WTC11 (cell line): Measurements from ENCODE around the gene AJM1. TPM values are rescaled to one million over a fixed set of nuclear protein-coding genes. Genes with fewer than 3 reads are reported as not detected.

Source experiments
- ATAC-seq: fragments of 200-7000 bp; cut with Tn5 transposase; 2 replicates; pipeline ENCODE4 v1.10.0; 2021; ENCODE audit warnings: mild to moderate bottlenecking, moderate library complexity
- CTCF ChIA-PET: fragments of 300-600 bp; sonication (Branson Sonifier 250); formaldehyde crosslinking; loops from one replicate; lab custom pipeline; 2021; ENCODE audit warnings: antibody characterized with exemption; lab: Charles Lee
- POLR2A ChIA-PET: fragments of 350-600 bp; sonication (Branson Sonifier 250); formaldehyde crosslinking; loops from one replicate; lab custom pipeline; 2021; ENCODE audit warnings: antibody characterized with exemption; lab: Charles Lee
- DNase-seq: peaks from one replicate; pipeline ENCODE4 v3.0.0; 2021; ENCODE audit warnings: low spot score
- H3K27ac Mint-ChIP-seq: 2 replicates; pipeline ENCODE4 v1.8.0; 2021; ENCODE audit warnings: mixed read lengths
- H3K27me3 Mint-ChIP-seq: 2 replicates; pipeline ENCODE4 v1.8.0; 2021; ENCODE audit warnings: low read depth, mild to moderate bottlenecking, moderate library complexity, mixed read lengths
- H3K36me3 Mint-ChIP-seq: 2 replicates; pipeline ENCODE4 v1.8.0; 2021; ENCODE audit warnings: mixed read lengths
- H3K4me1 Mint-ChIP-seq: 2 replicates; pipeline ENCODE4 v1.8.0; 2022; ENCODE audit warnings: mixed read lengths
- H3K4me3 Mint-ChIP-seq: 2 replicates; pipeline ENCODE4 v1.8.0; 2021; ENCODE audit warnings: mild to moderate bottlenecking, moderate library complexity, mixed read lengths
- H3K9me3 Mint-ChIP-seq: 2 replicates; pipeline ENCODE4 v1.8.0; 2021; ENCODE audit warnings: mixed read lengths
- AFF4 ChIP-seq: sonication (generic); formaldehyde crosslinking; IDR thresholded peaks from 2 replicates; pipeline ENCODE4 v1.8.1; 2023; ENCODE audit warnings: mild to moderate bottlenecking, missing genetic modification reagents, borderline replicate concordance
- AR ChIP-seq: fragments of 250-450 bp; sonication (Bioruptor Pico); IDR thresholded peaks from 2 replicates; pipeline ENCODE4 v1.9.0; 2021; ENCODE audit warnings: mild to moderate bottlenecking
- CREB1 ChIP-seq: sonication (generic); formaldehyde crosslinking; IDR thresholded peaks from 2 replicates; pipeline ENCODE4 v1.8.0; 2023; ENCODE audit warnings: mild to moderate bottlenecking, missing genetic modification reagents
- FOXK1 ChIP-seq: sonication (generic); formaldehyde crosslinking; IDR thresholded peaks from 2 replicates; pipeline ENCODE4 v1.8.0; 2022; ENCODE audit warnings: mild to moderate bottlenecking, moderate library complexity, missing genetic modification reagents
- HMGXB4 ChIP-seq: sonication (generic); formaldehyde crosslinking; IDR thresholded peaks from 2 replicates; pipeline ENCODE4 v1.8.1; 2023; ENCODE audit warnings: mild to moderate bottlenecking, moderate library complexity, missing genetic modification reagents
- NFATC4 ChIP-seq: fragments of 250-450 bp; sonication (Bioruptor Pico); IDR thresholded peaks from 2 replicates; pipeline ENCODE4 v1.9.0; 2021; ENCODE audit warnings: mild to moderate bottlenecking
- ZNF317 ChIP-seq: sonication (generic); formaldehyde crosslinking; IDR thresholded peaks from 2 replicates; pipeline ENCODE4 v1.8.1; 2023; ENCODE audit warnings: low read depth, mild to moderate bottlenecking, moderate library complexity, missing genetic modification reagents, borderline replicate concordance
- ZNF532 ChIP-seq: fragments of 250-450 bp; sonication (Bioruptor Pico); IDR thresholded peaks from 2 replicates; pipeline ENCODE4 v1.9.0; 2021; ENCODE audit warnings: mild to moderate bottlenecking, borderline replicate concordance
- total RNA-seq: library from RNA; stranded (reverse); gene quantifications from 3 replicates; pipeline ENCODE4 v1.2.3, GENCODE V29; 2021
- TF ChIP-seq, protein P1 (sequence below): sonication (generic); formaldehyde crosslinking; IDR thresholded peaks from 2 replicates; pipeline ENCODE4 v1.8.1; 2023; ENCODE audit warnings: mild to moderate bottlenecking, missing genetic modification reagents, moderate library complexity
- TF ChIP-seq, protein P2 (sequence below): sonication (generic); formaldehyde crosslinking; conservative IDR thresholded peaks from 2 replicates; pipeline ENCODE4 v1.8.1; 2022; ENCODE audit warnings: mild to moderate bottlenecking, missing genetic modification reagents
- TF ChIP-seq, protein P3 (sequence below): sonication (generic); formaldehyde crosslinking; IDR thresholded peaks from 2 replicates; pipeline ENCODE4 v1.8.1; 2022; ENCODE audit warnings: mild to moderate bottlenecking, moderate library complexity, missing genetic modification reagents
- TF ChIP-seq, protein P4 (sequence below): sonication (generic); formaldehyde crosslinking; IDR thresholded peaks from 2 replicates; pipeline ENCODE4 v1.8.1; 2023; ENCODE audit warnings: mild to moderate bottlenecking, missing genetic modification reagents

AJM1 gene
- total RNA-seq, 1 experiment from 2014 or later: 1.6 TPM

GRCh38 chr9:136826188-136826541 is 16.1 kb upstream of the AJM1 start (continued):
- TF ChIP-seq AFF4 (CRISPR knock-in tag): no peak
- TF ChIP-seq FOXK1 (CRISPR knock-in tag): no peak
- TF ChIP-seq, protein P1, sequence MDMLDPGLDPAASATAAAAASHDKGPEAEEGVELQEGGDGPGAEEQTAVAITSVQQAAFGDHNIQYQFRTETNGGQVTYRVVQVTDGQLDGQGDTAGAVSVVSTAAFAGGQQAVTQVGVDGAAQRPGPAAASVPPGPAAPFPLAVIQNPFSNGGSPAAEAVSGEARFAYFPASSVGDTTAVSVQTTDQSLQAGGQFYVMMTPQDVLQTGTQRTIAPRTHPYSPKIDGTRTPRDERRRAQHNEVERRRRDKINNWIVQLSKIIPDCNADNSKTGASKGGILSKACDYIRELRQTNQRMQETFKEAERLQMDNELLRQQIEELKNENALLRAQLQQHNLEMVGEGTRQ (CRISPR knock-in tag): no peak

GRCh38 chr9:136826703-136827582 is 15.3 kb upstream of the AJM1 start:
- Mint-ChIP-seq H3K27me3 (no peaks in the 10 kb centered on the region), H3K36me3 (peaks cover 23% of the 10 kb centered on the region), H3K9me3 (no peaks in the 10 kb centered on the region), H3K27ac (no peak overlapping the region)
- POLR2A ChIA-PET: no interaction called here
- TF ChIP-seq, protein P2, sequence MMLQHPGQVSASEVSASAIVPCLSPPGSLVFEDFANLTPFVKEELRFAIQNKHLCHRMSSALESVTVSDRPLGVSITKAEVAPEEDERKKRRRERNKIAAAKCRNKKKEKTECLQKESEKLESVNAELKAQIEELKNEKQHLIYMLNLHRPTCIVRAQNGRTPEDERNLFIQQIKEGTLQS (CRISPR knock-in tag): no peak
- TF ChIP-seq NFATC4 (CRISPR knock-in tag) (no peak), AR (no peak), CREB1 (CRISPR knock-in tag) (no peak), ZNF317 (CRISPR knock-in tag) (no peak)
- TF ChIP-seq, protein P3, sequence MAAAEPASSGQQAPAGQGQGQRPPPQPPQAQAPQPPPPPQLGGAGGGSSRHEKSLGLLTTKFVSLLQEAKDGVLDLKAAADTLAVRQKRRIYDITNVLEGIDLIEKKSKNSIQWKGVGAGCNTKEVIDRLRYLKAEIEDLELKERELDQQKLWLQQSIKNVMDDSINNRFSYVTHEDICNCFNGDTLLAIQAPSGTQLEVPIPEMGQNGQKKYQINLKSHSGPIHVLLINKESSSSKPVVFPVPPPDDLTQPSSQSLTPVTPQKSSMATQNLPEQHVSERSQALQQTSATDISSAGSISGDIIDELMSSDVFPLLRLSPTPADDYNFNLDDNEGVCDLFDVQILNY: no peak
- TF ChIP-seq, all 79 proteins: peak for 0
- no peak for ATAC-seq
- no peak overlapping the region for H3K4me3 Mint-ChIP-seq
- CTCF ChIA-PET: interaction anchor here (1.2 to 3.2 kb wide), 2 partner anchors 15 to 166 kb away, joined by 3 to 13 read pairs; partner anchors contain the start of gene AJM1
- no peak for DNase-seq
- H3K4me1 Mint-ChIP-seq: peaks cover 3% of the 10 kb centered on the region

DNA sequence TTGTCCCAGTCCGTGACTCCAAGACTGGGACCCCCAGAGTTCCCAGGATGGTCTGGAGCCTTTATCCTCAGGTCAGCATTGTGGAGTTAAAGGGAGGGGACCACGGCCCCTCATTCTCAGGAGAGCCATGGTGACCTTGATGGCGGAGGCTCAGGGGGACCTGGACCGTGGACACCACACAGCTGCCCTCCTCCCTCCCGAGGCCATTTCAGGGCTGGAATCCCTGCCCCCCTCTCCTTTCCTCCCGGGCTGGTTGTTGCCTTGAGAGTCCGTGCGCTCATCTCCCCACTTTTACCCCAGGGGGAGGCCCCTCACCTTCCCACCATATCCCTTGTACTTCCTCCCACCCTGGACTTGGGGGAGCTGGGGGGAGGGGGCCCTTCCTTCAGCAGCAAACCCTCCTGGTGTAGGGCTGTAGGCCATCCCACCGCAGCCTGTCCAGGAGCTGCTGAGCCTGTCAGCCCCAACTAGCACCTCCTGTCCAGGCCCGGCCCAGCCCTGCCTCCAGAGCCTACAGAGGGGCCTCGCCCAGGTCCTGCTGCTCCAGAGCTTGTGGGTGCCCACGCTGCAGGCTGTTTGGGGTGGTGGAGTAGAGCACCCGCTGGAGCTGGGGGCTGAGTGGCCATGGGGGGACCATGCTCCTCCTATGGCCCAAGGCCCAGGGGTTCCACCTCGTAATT is 14.3 kb upstream of the AJM1 start:
- no peak overlapping the region for H3K4me3 Mint-ChIP-seq
- ChIA-PET POLR2A (no interaction called here), CTCF (interaction anchor here (0.6 to 3.2 kb wide), 2 partner anchors 14 to 85 kb away, joined by 4 to 13 read pairs; partner anchors contain the start of gene AJM1)
- ATAC-seq (no peak), DNase-seq (no peak)
- H3K9me3 Mint-ChIP-seq: no peaks in the 10 kb centered on the region
- H3K27ac Mint-ChIP-seq: no peak overlapping the region
- no peaks in the 10 kb centered on the region for H3K27me3 Mint-ChIP-seq
- no peaks in the 10 kb centered on the region for H3K4me1 Mint-ChIP-seq
- H3K36me3 Mint-ChIP-seq: peaks cover 28% of the 10 kb centered on the region
- TF ChIP-seq ZNF532 (CRISPR knock-in tag): no peak
- TF ChIP-seq HMGXB4: no peak
- TF ChIP-seq, protein P4, sequence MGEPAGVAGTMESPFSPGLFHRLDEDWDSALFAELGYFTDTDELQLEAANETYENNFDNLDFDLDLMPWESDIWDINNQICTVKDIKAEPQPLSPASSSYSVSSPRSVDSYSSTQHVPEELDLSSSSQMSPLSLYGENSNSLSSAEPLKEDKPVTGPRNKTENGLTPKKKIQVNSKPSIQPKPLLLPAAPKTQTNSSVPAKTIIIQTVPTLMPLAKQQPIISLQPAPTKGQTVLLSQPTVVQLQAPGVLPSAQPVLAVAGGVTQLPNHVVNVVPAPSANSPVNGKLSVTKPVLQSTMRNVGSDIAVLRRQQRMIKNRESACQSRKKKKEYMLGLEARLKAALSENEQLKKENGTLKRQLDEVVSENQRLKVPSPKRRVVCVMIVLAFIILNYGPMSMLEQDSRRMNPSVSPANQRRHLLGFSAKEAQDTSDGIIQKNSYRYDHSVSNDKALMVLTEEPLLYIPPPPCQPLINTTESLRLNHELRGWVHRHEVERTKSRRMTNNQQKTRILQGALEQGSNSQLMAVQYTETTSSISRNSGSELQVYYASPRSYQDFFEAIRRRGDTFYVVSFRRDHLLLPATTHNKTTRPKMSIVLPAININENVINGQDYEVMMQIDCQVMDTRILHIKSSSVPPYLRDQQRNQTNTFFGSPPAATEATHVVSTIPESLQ (CRISPR knock-in tag): no peak
